Common myeloid progenitor, CD34-positive (primary cell): Measurements from ENCODE around the gene ALDH8A1.
A peak's percentile ranks its signal among the peaks of the same experiment; 100 is the strongest.
"Not testable (repeated sequence)": the region's sequence is repeated elsewhere in the genome, so short reads cannot be mapped to it uniquely, and the experiment has no call there.

Experiments used
- CTCF ChIA-PET: fragments of 350-600 bp; sonication (Branson Sonifier 250); formaldehyde crosslinking; loops from one replicate; lab custom pipeline; 2021; ENCODE audit warnings: antibody characterized with exemption; lab: Charles Lee
- POLR2A ChIA-PET: fragments of 350-600 bp; sonication (Branson Sonifier 250); formaldehyde crosslinking; loops from one replicate; lab custom pipeline; 2021; ENCODE audit warnings: antibody characterized with exemption; lab: Charles Lee
- DNase-seq, 3 donors: peaks; one replicate each; pipeline versions ENCODE4 v3.0.0 to v3.0.0-alpha.2; 2013
- H3K27ac ChIP-seq, 2 experiments: 1 replicate in 1 of 2; 2 replicates in 1 of 2; pipeline ENCODE4 v1.7.0; 2013; ENCODE audit warnings: inconsistent platforms in 2 of 2, low read length in 2 of 2, mild to moderate bottlenecking in 2 of 2, low read depth in 1 of 2, moderate library complexity in 1 of 2; ENCODE audit not compliant: severe bottlenecking in 2 of 2, insufficient read depth in 1 of 2, poor library complexity in 1 of 2
- H3K27me3 ChIP-seq, 5 experiments: replicated peaks in 2 of 5; 1 replicate in 3 of 5; 2 replicates in 2 of 5; pipeline versions ENCODE4 v1.6.1 to v1.7.0; 2013; ENCODE audit warnings: low read length in 4 of 5, mild to moderate bottlenecking in 2 of 5, moderate library complexity in 2 of 5, inconsistent platforms in 1 of 5; ENCODE audit not compliant: insufficient read depth in 5 of 5, control insufficient read depth in 4 of 5
- H3K36me3 ChIP-seq, 4 experiments: 1 replicate in 2 of 4; 2 replicates in 2 of 4; pipeline versions ENCODE4 v1.6.1 to v1.7.0; 2013; ENCODE audit warnings: low read length in 3 of 4, control low read depth in 1 of 4, mild to moderate bottlenecking in 1 of 4; ENCODE audit not compliant: control insufficient read depth in 4 of 4, insufficient read depth in 4 of 4
- H3K4me1 ChIP-seq, 4 experiments: 1 replicate in 3 of 4; 2 replicates in 1 of 4; pipeline versions ENCODE4 v1.6.1 to v1.7.1; 2013; ENCODE audit warnings: low read length in 3 of 4, mild to moderate bottlenecking in 3 of 4, control low read depth in 1 of 4, inconsistent platforms in 1 of 4, moderate library complexity in 1 of 4; ENCODE audit not compliant: control insufficient read depth in 4 of 4, insufficient read depth in 4 of 4; ENCODE audit errors: control extremely low read depth in 1 of 4
- H3K4me3 ChIP-seq, 7 experiments: 1 replicate in 4 of 7; 2 replicates in 3 of 7; pipeline versions ENCODE4 v1.5.1 to v1.7.0; 2013; ENCODE audit warnings: mild to moderate bottlenecking in 7 of 7, low read length in 6 of 7, moderate library complexity in 6 of 7, inconsistent platforms in 2 of 7, low read depth in 2 of 7, control low read depth in 1 of 7; ENCODE audit not compliant: insufficient read depth in 4 of 7, control insufficient read depth in 1 of 7; ENCODE audit errors: extremely low read depth in 1 of 7
- H3K9me3 ChIP-seq, 5 experiments: 1 replicate in 4 of 5; 2 replicates in 1 of 5; pipeline versions ENCODE4 v1.6.1 to v1.7.1; 2013; ENCODE audit warnings: low read length in 4 of 5, mild to moderate bottlenecking in 2 of 5, inconsistent platforms in 1 of 5, low read depth in 1 of 5, moderate library complexity in 1 of 5; ENCODE audit not compliant: control insufficient read depth in 4 of 5, insufficient read depth in 2 of 5; ENCODE audit errors: control extremely low read depth in 1 of 5
- WGBS: methylation state at CpG from one replicate; pipeline ENCODE4 v1.1.5; 2013; ENCODE audit not compliant: insufficient coverage; 5-methylcytosine and 5-hydroxymethylcytosine counted together

ALDH8A1 gene

GRCh38 chr6:134918418-134918961 lies 31.4 kb downstream of the ALDH8A1 start:
- no peak overlapping the region for H3K27ac ChIP-seq
- H3K4me1 ChIP-seq: no peaks in the 10 kb centered on the region
- no peaks in the 10 kb centered on the region for H3K27me3 ChIP-seq
- CTCF ChIA-PET: interaction anchor here (1.5 to 2.2 kb wide), 2 partner anchors 23 to 795 kb away, joined by 4 to 6 read pairs; no protein-coding TSS in a partner anchor
- POLR2A ChIA-PET: no interaction called here
- H3K9me3 ChIP-seq: no peaks in the 10 kb centered on the region
- 99% methylated on average over 15 of the region's 17 CpGs for WGBS
- no peak overlapping the region for H3K4me3 ChIP-seq
- no peaks in the 10 kb centered on the region for H3K36me3 ChIP-seq
- DNase-seq: no peak

GRCh38 chr6:134911547-134911946 lies 38.4 kb downstream of the ALDH8A1 start:
- Histone ChIP-seq H3K36me3 (no peaks in the 10 kb centered on the region), H3K27ac (no peak overlapping the region), H3K4me1 (no peaks in the 10 kb centered on the region), H3K4me3 (no peak overlapping the region), H3K9me3 (no peaks in the 10 kb centered on the region), H3K27me3 (peaks cover 0 to 4% (median 2%) of the 10 kb centered on the region in 5 experiments)
- DNase-seq: no peak
- WGBS: 100% methylated on average over 1 of the region's 1 CpG
- CTCF ChIA-PET: no interaction called here
- POLR2A ChIA-PET: no interaction called here

GRCh38 chr6:134910593-134910935 lies 39.3 kb downstream of the ALDH8A1 start:
- no peak for DNase-seq
- H3K36me3 ChIP-seq: no peaks in the 10 kb centered on the region
- H3K9me3 ChIP-seq: no peaks in the 10 kb centered on the region
- no peaks in the 10 kb centered on the region for H3K4me1 ChIP-seq
- WGBS: 100% methylated on average over 1 of the region's 1 CpG
- CTCF ChIA-PET: interaction anchor here (0.6 kb wide), 1 partner anchor 753 kb away, joined by 3 read pairs; no protein-coding TSS in a partner anchor
- POLR2A ChIA-PET: no interaction called here
- H3K27me3 ChIP-seq: peaks cover 0 to 4% (median 2%) of the 10 kb centered on the region in 5 experiments
- H3K4me3 ChIP-seq: no peak overlapping the region
- H3K27ac ChIP-seq: no peak overlapping the region

GRCh38 chr6:134909701-134910592 lies 40.0 kb downstream of the ALDH8A1 start:
- no peaks in the 10 kb centered on the region for H3K36me3 ChIP-seq
- ChIA-PET CTCF (interaction anchor here (1.1 to 1.3 kb wide), 2 partner anchors 13 to 18 kb away, joined by 3 read pairs; no protein-coding TSS in a partner anchor), POLR2A (no interaction called here)
- no peak overlapping the region for H3K27ac ChIP-seq
- H3K9me3 ChIP-seq: no peaks in the 10 kb centered on the region
- no peak overlapping the region for H3K4me3 ChIP-seq
- WGBS: 81% methylated on average over 9 of the region's 11 CpGs
- no peak for DNase-seq
- H3K4me1 ChIP-seq: no peaks in the 10 kb centered on the region
- peaks cover 0 to 4% (median 2%) of the 10 kb centered on the region in 5 experiments for H3K27me3 ChIP-seq

GRCh38 chr6:134908906-134909516 lies 40.9 kb downstream of the ALDH8A1 start:
- WGBS: 95% methylated on average over 11 of the region's 12 CpGs
- peak in 2 of 3 donors; percentile 28 to 33 for DNase-seq
- Histone ChIP-seq H3K27ac (no peak overlapping the region), H3K4me3 (no peak overlapping the region), H3K27me3 (peaks cover 0 to 4% (median 2%) of the 10 kb centered on the region in 5 experiments), H3K36me3 (no peaks in the 10 kb centered on the region), H3K9me3 (no peaks in the 10 kb centered on the region), H3K4me1 (no peaks in the 10 kb centered on the region)
- CTCF ChIA-PET: interaction anchor here (1.1 to 1.3 kb wide), 2 partner anchors 12 to 18 kb away, joined by 3 read pairs; no protein-coding TSS in a partner anchor
- POLR2A ChIA-PET: no interaction called here

GRCh38 chr6:134904731-134905130 lies 45.2 kb downstream of the ALDH8A1 start:
- DNase-seq, H3K9me3 ChIP-seq, H3K4me1 ChIP-seq, CTCF ChIA-PET, H3K36me3 ChIP-seq, POLR2A ChIA-PET, H3K27ac ChIP-seq, H3K4me3 ChIP-seq, H3K27me3 ChIP-seq: not testable (repeated sequence)
- WGBS: 100% methylated on average over 3 of the region's 42 CpGs

GRCh38 chr6:134903448-134903847 lies 46.5 kb downstream of the ALDH8A1 start:
- Histone ChIP-seq H3K4me1 (no peaks in the 10 kb centered on the region), H3K9me3 (no peaks in the 10 kb centered on the region), H3K27ac (no peak overlapping the region), H3K27me3 (no peaks in the 10 kb centered on the region), H3K4me3 (no peak overlapping the region), H3K36me3 (no peaks in the 10 kb centered on the region)
- ChIA-PET CTCF (no interaction called here), POLR2A (no interaction called here)
- WGBS: 96% methylated on average over 5 of the region's 9 CpGs
- no peak for DNase-seq
